GM21619 (cell line): ENCODE data around the gene VSTM1.

Experiments
- ATAC-seq: cut with Tn5 transposase; IDR thresholded peaks from one replicate; pipeline ENCODE4 v1.9.1; 2021; ENCODE audit not compliant: unreplicated experiment

VSTM1 gene

GRCh38 chr19:54013866-54014265 is 49.8 kb downstream of the VSTM1 start:
- no peak for ATAC-seq

GRCh38 chr19:54011507-54012211 is 52.0 kb downstream of the VSTM1 start:
- no peak for ATAC-seq

GRCh38 chr19:54010474-54010873 is 53.2 kb downstream of the VSTM1 start:
- ATAC-seq, result no peak

GRCh38 chr19:54009440-54009839 is 54.3 kb downstream of the VSTM1 start:
- ATAC-seq, result no peak

DNA sequence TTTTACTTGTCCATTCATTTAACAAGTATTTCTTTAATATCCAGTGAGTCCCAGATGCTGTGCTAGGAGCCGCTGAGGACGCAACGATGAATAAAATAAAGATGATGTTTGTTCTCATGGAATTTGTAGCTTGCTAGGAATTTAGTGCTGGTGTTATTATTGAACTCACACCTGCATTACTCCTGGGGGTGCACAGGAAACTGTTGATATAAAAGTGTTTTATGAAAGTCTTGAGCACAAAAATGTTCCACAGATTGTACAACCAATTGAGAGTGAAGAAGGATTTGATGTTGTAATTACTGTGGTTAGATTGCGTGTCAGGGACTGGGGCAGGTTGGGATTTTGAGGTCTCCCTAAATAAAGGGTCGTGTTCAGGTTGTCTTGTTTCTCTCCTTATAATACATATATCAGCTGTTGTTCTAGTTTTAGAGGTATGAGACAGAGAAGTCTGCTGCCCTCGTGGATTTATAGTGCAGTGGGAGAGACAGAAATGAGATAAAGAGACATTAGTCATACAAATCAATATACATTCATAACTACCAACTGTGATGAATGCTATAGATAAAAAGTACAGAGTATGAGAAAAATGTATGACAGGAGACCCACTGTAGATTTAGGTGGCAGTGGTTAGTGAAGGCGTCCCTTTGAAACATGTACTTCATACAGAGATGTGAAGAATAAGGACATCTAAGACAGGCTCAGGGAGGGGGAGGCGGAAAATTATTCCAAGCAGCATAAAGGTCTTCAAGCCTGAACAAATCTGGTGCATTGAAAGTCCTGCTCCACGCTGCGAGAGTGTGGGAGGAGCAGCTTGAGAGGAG is 61.0 kb downstream of the VSTM1 start:
- ATAC-seq, result no peak

- no peak for ATAC-seq
Measured at GRCh38 chr19:54001496-54001895, 62.2 kb downstream of the VSTM1 start.

GRCh38 chr19:53999694-54000093 is 64.0 kb downstream of the VSTM1 start:
- ATAC-seq, result no peak

- ATAC-seq, result no peak
Measured at GRCh38 chr19:53998223-53998622, 65.5 kb downstream of the VSTM1 start.

GRCh38 chr19:53994811-53995210 is 68.9 kb downstream of the VSTM1 start:
- ATAC-seq, result no peak

DNA sequence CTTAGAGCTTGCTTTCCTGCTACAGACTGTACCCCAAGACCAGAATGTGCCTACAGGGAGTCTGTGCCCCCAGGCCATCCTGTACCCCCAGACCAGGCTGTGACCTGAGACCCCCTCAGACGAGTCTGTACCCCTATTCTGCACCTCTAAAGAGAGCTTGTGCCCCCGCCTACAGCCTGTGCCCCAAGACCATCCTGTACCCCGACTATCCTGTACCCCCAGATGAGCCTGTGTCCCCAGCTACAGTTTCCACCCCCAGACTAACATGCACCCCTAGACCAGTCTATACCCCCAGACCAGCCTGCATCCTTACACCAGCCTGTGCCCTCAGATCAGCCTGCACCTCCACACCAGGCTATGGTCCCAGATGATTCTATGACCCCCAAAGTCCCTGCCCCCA is 70.2 kb downstream of the VSTM1 start:
- no peak for ATAC-seq

DNA sequence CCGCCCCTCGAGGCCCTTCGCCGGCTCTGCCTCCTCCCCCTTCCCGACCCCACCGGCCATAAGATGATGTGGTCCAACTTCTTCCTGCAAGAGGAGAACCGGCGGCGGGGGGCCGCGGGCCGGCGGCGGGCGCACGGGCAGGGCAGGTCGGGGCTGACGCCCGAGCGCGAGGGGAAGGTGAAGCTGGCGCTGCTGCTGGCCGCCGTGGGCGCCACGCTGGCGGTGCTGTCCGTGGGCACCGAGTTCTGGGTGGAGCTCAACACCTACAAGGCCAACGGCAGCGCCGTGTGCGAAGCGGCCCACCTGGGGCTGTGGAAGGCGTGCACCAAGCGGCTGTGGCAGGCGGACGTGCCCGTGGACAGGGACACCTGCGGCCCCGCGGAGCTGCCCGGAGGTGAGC is 70.9 kb downstream of the VSTM1 start:
- no peak for ATAC-seq

- no peak for ATAC-seq
Measured at GRCh38 chr19:53992211-53992610, 71.5 kb downstream of the VSTM1 start.

DNA sequence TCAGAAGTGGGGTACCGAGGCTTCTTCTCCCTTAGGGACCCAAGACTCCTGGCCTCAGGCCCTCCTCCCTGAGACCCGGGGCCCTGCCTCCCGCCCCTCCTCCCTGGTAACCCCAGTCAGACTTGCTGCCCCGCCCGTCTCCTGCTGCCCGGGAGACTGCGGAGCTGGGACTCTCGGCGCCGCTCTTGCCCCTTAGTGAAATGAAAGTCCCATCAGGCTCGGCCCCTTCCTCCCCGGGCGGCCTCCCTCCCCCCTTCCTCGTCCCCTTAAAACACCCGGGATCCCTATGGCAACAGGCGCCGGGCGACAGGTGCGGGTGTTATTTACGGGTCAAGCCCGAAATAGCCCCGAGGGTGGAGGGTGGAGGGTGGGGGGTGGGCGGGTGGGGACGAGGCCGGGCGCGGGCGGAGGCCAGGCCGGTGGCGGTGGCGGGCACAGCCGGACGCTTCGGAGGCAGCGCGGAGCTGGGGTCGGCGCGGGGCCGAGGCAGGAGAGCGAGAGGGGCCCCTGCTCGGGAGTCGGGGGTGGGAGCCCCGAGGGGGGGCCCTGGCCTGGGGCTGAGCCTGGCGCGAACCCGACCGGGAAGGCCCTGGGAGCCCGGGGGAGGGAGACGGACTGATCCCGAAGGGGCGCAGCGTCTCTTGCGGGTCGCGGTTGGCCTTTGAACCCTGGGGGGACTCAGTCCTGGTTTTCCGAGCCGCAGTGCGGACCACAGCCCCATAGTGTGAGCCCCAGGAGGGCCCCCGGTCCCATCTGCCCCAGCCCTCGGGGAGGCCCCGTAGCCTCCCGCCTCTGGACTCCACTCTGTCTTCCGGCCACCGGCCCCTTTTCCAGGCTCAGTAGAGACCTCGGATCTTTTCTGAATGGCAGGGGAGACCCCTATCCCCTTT is 72.2 kb downstream of the VSTM1 start, which contains the start of gene CACNG6:
Gene CACNG6 (plus strand): TSS at position 414 of the 890 bp plus-strand sequence. CDS start 1,241 bp downstream, outside the sequence.
- ATAC-seq, result no peak
